BLaER1 treated with 17β-estradiol and CSF1 and Interleukin-3, amounts not matched to agents 10 nM and 100 nM (cell line): ENCODE measurements around the gene OTUB2.
A peak's percentile ranks its signal among the peaks of the same experiment; 100 is the strongest.

Experiments
- H3K27ac ChIP-seq, 11 experiments: shearing (Covaris generic); formaldehyde crosslinking; 2 replicates each; pipeline ENCODE4 v1.8.1; 2022
- H3K27me3 ChIP-seq, 11 experiments: shearing (Covaris generic); formaldehyde crosslinking; 2 replicates each; pipeline ENCODE4 v1.8.1; 2022
- H3K36me3 ChIP-seq, 11 experiments: shearing (Covaris generic); formaldehyde crosslinking; 2 replicates each; pipeline ENCODE4 v1.8.1; 2022
- H3K4me1 ChIP-seq, 10 experiments: shearing (Covaris generic); formaldehyde crosslinking; 2 replicates each; pipeline ENCODE4 v1.8.1; 2022
- H3K4me2 ChIP-seq, 11 experiments: shearing (Covaris generic); formaldehyde crosslinking; 2 replicates each; pipeline ENCODE4 v1.8.1; 2022
- H3K4me3 ChIP-seq, 10 experiments: shearing (Covaris generic); formaldehyde crosslinking; 2 replicates each; pipeline ENCODE4 v1.8.1; 2022
- H3K9ac ChIP-seq, 11 experiments: shearing (Covaris generic); formaldehyde crosslinking; 2 replicates each; pipeline ENCODE4 v1.8.1; 2022
- H3K9me3 ChIP-seq, 11 experiments: shearing (Covaris generic); formaldehyde crosslinking; replicated peaks in 1 of 11; 2 replicates each; pipeline ENCODE4 v1.8.1; 2022
- H4K20me1 ChIP-seq, 11 experiments: shearing (Covaris generic); formaldehyde crosslinking; 2 replicates each; pipeline ENCODE4 v1.8.1; 2022
- Cebpa-rat ChIP-seq, 11 experiments: shearing (Covaris generic); IDR thresholded peaks; 2 replicates each; pipeline ENCODE4 v1.8.1; 2022

Gene OTUB2

DNA sequence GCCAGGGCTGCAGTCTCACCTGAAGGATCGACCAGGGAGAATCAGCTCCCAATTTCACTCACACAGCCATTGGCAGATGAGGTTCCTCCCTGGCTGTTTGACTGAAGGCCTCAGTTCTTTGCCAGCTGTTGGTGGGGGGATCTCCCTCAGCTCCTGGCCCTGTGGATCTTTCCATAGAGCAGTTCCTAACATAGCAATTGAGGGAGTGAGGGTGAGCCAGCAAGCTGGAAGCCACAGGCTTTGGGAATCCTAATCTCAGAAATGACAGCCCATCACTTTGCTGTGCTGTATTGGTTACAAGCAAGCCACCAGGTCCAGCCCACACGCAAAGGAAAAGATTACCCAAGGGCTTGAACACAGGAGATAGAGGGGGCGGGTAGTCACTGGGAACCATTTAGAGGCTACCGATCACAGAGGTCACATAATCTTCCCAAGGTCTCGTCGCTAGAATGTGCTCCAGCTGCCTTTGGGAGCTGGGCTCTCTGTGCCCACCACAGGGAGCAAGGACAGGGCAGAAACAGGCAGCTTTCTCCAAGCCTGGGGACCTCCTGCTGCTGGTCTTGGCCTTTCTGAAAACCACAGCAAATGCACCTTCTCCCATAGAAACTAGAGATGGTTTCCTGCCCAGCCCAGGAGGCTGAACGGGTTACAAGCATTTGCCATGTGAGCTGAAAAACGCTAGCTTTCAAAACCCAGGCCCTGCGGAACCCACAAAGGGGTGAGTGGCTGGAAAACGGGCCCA is 4.6 kb upstream of the OTUB2 start:
- H3K4me1 ChIP-seq = peaks cover 21 to 32% (median 25%) of the 10 kb centered on the region in 10 experiments
- H3K9me3 ChIP-seq = no peaks in the 10 kb centered on the region
- no peak for TF ChIP-seq Cebpa-rat (IDR thresholded peaks at IDR 0.05)
- H3K27ac ChIP-seq = peak overlapping the region in 2 of 11 experiments; percentile 28 to 47; a peak in 3 of 22 replicates
- H3K36me3 ChIP-seq = no peaks in the 10 kb centered on the region
- H3K4me3 ChIP-seq = no peak overlapping the region
- H3K4me2 ChIP-seq = peak overlapping the region; percentile 53 to 73 (median 61)
- peak overlapping the region in 1 of 11 experiments; percentile 29; a peak in 1 of 22 replicates for H3K9ac ChIP-seq
- peaks cover 0 to 1% (median 0%) of the 10 kb centered on the region in 11 experiments; a peak in 3 of 22 replicates for H3K27me3 ChIP-seq
- peaks cover 0 to 10% (median 0%) of the 10 kb centered on the region in 11 experiments; a peak in 2 of 22 replicates for H4K20me1 ChIP-seq

DNA sequence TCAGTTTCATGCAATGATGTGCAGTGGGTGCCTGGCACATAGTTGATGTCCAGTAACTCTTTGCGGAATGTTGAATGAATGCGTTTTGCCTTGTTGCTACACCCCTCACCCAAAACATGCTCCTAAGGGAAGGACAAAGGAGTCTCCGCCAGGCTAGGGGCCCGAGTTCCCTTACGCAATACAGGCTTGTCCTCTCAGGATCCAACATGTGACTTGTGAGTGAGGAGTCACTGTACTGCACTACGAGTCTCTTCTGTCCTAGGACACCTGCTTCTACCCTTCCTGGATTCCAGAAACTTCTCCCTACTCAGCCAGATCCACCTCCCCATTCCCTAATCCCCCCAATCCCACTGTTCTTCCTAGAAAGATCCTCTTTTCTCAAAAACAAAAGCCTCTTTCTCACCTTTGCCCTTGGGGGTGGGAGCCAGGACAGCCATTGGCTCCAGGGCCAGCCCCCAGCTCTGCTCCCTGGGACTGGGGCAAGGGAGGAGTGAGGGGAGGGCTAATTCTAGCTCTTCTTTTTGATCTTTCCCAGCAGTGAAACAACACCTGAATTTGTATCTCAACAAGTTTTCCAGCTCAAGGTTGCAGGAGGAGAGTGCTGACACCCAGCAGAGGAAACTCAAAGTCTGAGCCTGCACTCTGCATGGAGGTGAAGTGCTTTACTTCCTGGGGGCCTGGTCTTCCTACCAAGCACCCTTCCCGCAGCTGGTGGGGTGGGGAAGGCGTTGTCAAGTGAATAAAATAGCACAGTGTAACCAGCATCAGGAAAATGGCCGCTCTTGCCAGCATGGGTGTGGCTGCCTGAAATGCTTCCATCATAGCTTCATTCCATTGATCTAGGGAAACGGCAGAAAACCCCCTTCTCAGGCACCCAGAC is 3.4 kb upstream of the OTUB2 start:
- Histone ChIP-seq H3K4me2 (peak overlapping the region; percentile 53 to 73 (median 61)), H3K9me3 (no peaks in the 10 kb centered on the region), H3K36me3 (no peaks in the 10 kb centered on the region), H3K4me3 (no peak overlapping the region), H4K20me1 (peaks cover 0 to 10% (median 0%) of the 10 kb centered on the region in 11 experiments; a peak in 2 of 22 replicates), H3K27ac (no peak overlapping the region), H3K4me1 (peaks cover 31 to 44% (median 37%) of the 10 kb centered on the region in 10 experiments), H3K27me3 (peaks cover 0 to 7% (median 0%) of the 10 kb centered on the region in 11 experiments; a peak in 5 of 22 replicates), H3K9ac (no peak overlapping the region)
- TF ChIP-seq Cebpa-rat (IDR thresholded peaks at IDR 0.05) = peak in 3 of 11 experiments; percentile 29 to 52 (median 34); a peak in 3 of 22 replicates

DNA sequence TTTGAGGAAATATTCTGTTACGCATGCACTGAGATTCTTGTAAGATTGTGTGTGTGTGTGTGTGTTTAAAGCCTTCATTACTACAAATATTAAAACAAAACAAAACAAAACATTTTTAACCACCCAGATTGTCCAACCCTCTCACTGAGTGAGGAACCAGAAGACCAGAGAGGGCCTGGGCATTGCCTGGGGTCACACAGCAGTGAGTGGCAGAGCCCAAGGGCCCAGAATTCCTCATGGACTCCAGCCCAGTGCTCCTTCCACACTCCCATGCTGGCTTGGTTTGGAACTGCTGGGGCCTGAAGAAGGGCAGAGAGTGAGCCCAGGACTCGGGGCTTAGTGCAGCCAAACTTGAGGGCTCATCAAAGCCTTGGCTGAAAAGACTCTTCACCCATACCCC is 1.6 kb upstream of the OTUB2 start:
- Histone ChIP-seq H3K4me1 (peaks cover 49 to 61% (median 55%) of the 10 kb centered on the region in 10 experiments), H3K4me3 (no peak overlapping the region), H3K27me3 (peaks cover 0 to 7% (median 0%) of the 10 kb centered on the region in 11 experiments; a peak in 5 of 22 replicates), H3K9me3 (no peaks in the 10 kb centered on the region), H3K27ac (no peak overlapping the region), H3K36me3 (no peaks in the 10 kb centered on the region), H3K9ac (no peak overlapping the region), H4K20me1 (peaks cover 0 to 10% (median 0%) of the 10 kb centered on the region in 11 experiments; a peak in 2 of 22 replicates), H3K4me2 (no peak overlapping the region)
- no peak for TF ChIP-seq Cebpa-rat (IDR thresholded peaks at IDR 0.05)

DNA sequence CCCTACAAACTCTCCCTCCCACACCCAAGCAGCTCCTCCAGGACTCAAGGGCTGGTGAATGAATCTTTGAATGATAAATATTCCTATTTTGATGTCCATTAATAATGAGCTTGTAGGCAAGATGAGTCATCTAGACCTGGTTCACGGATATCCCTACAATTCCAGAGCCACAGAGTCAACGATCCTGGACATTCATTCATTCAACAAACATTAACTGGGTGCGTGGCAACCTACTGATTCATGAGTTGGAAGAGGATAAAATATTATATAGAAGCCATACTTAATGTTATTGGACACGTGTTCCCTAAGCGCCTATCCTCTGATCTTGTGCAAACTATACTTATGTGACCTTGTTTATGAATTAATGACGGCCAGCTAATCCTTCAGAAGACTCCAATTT is 420 bp upstream of the OTUB2 start:
- Histone ChIP-seq H3K27me3 (peaks cover 0 to 7% (median 0%) of the 10 kb centered on the region in 11 experiments; a peak in 5 of 22 replicates), H3K4me2 (peak overlapping the region in 9 of 11 experiments; percentile 4 to 89 (median 36); a peak in 11 of 22 replicates), H3K4me1 (peaks cover 51 to 62% (median 57%) of the 10 kb centered on the region in 10 experiments), H3K9ac (no peak overlapping the region), H3K36me3 (no peaks in the 10 kb centered on the region), H4K20me1 (peaks cover 0 to 18% (median 0%) of the 10 kb centered on the region in 11 experiments; a peak in 2 of 22 replicates), H3K9me3 (no peaks in the 10 kb centered on the region), H3K27ac (no peak overlapping the region), H3K4me3 (peak overlapping the region in 2 of 10 experiments; percentile 63 to 64; a peak in 4 of 20 replicates)
- no peak for TF ChIP-seq Cebpa-rat (IDR thresholded peaks at IDR 0.05)

DNA sequence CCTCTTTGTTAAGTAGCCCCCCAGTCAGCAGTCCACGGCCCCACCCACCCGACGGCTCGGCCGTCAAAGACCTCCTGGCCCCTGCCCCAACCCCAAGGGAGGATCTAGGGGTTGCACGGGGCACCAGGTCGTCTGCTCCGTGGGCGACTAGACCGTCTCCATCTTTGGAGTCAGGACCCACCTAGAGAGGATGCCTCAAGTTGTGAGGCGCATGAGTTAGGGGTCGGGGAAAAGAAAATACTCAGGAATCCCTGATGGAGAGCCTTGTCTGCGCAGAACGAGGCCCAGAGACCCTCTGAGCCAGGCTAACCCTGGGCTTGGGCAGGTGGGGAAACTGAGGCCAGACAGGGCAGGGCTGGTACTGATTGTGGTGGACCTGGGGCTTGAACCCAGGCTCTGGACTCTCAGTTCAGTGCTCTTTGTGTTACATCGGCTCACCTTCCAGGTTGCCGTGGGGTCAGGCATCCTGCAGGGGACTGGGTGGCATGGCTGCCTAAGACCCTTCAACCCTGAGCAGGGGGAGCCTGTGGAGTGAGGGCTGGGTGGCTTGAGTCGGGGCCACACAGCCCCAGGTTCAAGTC is 839 bp downstream of the OTUB2 start:
- H3K4me2 ChIP-seq = peak overlapping the region; percentile 66 to 89 (median 79)
- TF ChIP-seq Cebpa-rat (IDR thresholded peaks at IDR 0.05) = no peak
- H3K9ac ChIP-seq = peak overlapping the region in 10 of 11 experiments; percentile 37 to 78 (median 64); a peak in 16 of 22 replicates

DNA sequence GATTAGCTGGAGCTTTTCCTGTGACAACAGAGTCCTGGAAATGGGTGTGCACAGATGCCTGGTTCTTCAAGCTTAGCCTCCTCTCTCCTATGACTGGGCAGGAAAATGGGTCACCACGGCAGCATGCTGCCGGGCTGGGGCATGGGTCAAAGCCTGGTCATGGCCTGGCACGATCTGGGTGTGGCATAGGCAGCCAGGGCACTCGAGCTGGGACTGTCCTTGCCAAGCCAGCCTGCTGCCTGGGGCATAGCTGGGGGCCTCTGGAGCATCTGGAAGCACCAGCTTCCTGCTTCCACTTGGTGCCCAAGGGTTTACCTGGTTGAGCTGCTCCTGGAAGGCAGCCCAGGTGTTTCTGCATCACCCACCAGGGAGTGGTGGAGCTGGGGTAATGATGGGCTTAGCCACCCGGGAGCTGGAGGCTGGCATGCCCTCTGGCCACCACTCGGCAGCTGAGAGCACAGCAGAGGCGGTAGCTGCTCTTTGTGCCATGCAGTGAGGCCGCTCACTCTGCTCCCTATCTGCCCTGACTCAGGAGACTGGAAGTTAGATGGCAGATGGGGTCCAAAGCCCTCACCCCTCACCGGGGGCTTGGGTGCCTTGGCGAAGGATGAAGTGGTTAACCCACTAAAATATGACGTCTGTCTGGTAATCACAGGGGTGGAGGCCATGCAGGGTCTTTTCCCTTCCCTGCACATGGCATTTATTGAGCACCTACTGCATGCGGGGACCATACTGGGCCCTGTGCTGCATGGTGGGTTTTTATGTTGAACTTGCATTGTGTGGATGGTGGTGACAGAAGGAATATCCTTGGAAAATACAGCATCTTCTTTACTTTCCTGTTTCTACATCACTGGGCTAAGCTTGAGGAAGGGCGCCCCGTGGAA is 1.7 kb downstream of the OTUB2 start:
- Histone ChIP-seq H3K9ac (no peak overlapping the region; a peak in 1 of 22 replicates), H3K9me3 (no peaks in the 10 kb centered on the region), H3K4me1 (peaks cover 33 to 42% (median 37%) of the 10 kb centered on the region in 10 experiments), H3K4me2 (peak overlapping the region; percentile 66 to 89 (median 79)), H3K36me3 (no peaks in the 10 kb centered on the region), H3K27ac (no peak overlapping the region), H3K4me3 (no peak overlapping the region), H4K20me1 (peaks cover 0 to 8% (median 0%) of the 10 kb centered on the region in 11 experiments; a peak in 1 of 22 replicates), H3K27me3 (peaks cover 0 to 7% (median 0%) of the 10 kb centered on the region in 11 experiments; a peak in 5 of 22 replicates)
- TF ChIP-seq Cebpa-rat (IDR thresholded peaks at IDR 0.05) = no peak

More for the DNA sequence above, 839 bp downstream of the OTUB2 start:
- 0 out of 22 replicates have a peak overlapping the region, but pooled peaks of 4 of the 11 experiments have one; percentile 30 to 45 (median 35) for H3K27ac ChIP-seq
- no peaks in the 10 kb centered on the region for H3K9me3 ChIP-seq
- H3K36me3 ChIP-seq = no peaks in the 10 kb centered on the region
- H3K4me3 ChIP-seq = peak overlapping the region; percentile 51 to 71 (median 60)
- peaks cover 0 to 8% (median 0%) of the 10 kb centered on the region in 11 experiments; a peak in 1 of 22 replicates for H4K20me1 ChIP-seq
- H3K4me1 ChIP-seq = peaks cover 41 to 50% (median 45%) of the 10 kb centered on the region in 10 experiments
- peaks cover 0 to 7% (median 0%) of the 10 kb centered on the region in 11 experiments; a peak in 5 of 22 replicates for H3K27me3 ChIP-seq

DNA sequence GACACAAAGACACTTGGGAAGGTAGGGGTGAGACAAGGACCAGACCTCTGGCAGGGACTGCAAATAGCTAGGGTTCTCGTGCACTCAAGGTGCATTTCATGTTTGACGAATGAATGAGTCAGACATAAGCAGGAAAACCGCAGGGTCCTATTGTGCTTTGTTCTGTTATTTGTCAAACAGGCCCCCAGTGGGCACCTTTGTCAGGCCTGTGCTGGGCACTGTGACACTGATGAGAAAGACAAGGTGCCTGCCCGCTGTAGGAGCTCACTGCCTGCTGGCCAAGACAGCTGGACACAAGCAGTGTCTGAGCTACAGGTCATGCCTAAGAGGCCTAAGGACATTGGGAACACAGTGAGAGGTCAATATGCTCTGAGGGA is 2.3 kb downstream of the OTUB2 start:
- H3K4me2 ChIP-seq = peak overlapping the region; percentile 66 to 89 (median 79)
- no peak overlapping the region for H3K9ac ChIP-seq
- peaks cover 0 to 8% (median 0%) of the 10 kb centered on the region in 11 experiments; a peak in 1 of 22 replicates for H4K20me1 ChIP-seq
- H3K4me1 ChIP-seq = peaks cover 29 to 36% (median 31%) of the 10 kb centered on the region in 10 experiments
- no peaks in the 10 kb centered on the region for H3K36me3 ChIP-seq
- H3K4me3 ChIP-seq = no peak overlapping the region
- TF ChIP-seq Cebpa-rat (IDR thresholded peaks at IDR 0.05) = no peak
- no peaks in the 10 kb centered on the region for H3K9me3 ChIP-seq
- no peak overlapping the region for H3K27ac ChIP-seq
- peaks cover 0 to 7% (median 0%) of the 10 kb centered on the region in 11 experiments; a peak in 5 of 22 replicates for H3K27me3 ChIP-seq
